Pons (tissue), 1 donor: ENCODE results near the gene XCR1.
A peak's percentile ranks its signal among the peaks of the same experiment; 100 is the strongest.

Experiments
- DNase-seq: peaks from one replicate; pipeline ENCODE4 v3.0.0-alpha.2; 2016; ENCODE audit warnings: low spot score

Gene XCR1

DNA sequence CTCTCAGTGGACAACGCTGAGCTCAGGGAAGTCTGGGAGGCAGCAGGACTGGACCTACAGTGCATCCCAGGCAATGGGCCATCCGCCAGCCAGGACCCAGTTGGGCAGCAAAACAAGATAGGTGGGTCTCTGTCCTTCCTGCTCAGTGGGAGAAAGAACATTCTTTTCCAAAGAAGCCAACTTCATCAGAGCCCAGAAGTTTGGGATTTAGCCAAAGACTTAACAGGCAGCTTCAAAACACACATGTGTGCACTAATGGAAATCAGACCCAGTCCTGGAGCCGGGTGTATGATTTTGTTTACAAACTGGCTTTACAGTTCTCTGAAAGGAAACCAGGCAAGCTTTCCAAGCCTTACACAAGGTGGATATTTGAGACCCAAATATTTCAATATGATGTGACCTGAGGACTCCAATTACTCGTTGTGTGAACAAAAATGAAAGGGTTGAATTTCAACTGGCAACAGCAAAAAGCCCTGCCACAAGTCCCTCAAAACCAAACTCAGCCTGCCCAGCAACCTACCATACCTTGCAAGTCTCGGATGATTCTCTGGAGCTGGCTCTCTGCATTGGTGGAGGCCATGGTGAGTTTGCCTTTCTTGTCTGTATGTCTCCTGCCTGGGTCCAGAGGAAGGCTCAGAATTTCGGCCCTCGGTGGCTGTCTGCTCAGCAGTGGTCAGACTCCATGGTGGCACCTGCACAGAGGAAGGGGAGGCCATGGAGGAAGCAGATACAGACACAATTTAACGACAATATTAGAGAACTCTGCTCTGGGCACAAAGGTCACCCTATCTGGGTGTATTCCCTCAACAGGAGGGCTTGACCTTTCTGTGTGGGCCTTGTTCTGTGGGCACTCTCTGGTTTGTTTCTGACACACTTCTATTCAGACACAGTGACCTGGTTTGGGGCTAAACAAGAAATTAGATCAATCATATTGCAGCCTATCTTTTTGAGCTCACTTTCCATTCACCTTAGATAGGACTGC lies 42.7 kb downstream of the XCR1 start:
- DNase-seq = no peak

DNA sequence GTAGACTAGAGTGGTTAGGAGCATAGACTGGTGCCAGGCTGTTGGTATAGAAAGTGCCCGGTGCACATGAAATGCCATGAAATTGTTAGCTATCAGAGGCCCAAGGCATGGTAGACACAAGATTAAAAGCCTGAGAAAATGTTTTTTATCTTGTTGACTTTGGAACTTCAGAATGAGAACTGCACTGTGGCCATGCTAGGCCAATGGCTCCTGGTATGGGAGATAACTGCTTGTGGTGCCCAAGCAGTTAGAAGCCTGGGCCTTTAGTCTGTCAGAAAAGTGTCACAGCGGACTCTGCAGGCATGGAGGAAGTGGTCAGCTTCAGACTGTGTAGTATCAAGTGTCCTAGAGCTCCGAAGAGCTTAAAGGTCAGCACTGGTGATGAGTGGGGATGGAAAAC lies 43.5 kb downstream of the XCR1 start:
- DNase-seq = no peak

DNA sequence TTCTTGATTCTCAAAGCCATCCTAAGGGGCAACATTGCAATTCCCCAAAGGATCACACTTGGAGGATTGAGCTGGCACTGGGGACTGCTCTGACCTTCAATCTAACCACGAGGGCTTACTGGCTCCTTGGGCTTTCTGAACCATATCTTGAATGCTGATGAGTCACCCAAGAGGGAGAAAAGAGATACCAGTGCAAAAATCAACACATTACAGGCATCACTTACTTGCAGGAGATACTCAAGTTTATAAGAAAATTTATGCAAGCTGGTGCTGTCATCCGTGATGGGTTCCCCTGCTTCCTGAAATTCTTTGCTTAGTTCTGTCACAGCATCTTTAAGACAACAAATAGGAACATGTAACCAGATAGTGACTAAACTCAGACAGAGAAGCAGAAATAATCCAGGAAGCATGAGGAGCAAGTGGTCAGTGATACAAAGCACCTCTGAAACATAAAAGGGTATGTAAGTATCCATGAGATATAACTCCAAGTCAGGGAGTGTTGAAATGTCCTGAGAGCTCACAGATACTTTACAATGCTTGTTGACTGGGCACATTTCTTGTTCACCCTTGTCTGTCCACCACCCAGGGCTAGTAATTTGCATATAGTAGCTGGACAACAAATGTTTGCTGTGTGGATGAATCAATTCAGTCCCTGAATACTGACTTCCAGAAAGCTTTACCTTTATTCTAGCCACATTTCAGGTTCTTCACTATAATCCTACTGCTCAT lies 45.8 kb downstream of the XCR1 start:
- DNase-seq = no peak

DNA sequence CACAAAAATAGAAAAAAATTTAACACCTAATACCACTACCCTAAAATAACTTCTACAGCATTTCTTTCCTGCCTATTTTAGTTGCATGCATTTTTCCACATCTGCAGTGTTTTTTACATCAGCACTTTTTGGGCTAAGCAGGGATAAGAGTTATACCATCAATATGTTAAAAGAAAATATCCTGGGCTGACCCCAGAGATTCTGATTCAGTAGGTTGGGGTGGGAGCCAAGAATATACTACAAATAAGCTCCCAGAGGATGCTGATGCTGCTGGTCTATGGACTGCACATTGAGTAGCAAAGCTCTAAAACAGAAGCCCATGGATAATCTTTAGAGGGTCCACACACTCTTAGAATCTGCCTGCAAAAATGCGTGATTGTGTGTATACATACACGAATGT lies 46.5 kb downstream of the XCR1 start:
- no peak for DNase-seq

DNA sequence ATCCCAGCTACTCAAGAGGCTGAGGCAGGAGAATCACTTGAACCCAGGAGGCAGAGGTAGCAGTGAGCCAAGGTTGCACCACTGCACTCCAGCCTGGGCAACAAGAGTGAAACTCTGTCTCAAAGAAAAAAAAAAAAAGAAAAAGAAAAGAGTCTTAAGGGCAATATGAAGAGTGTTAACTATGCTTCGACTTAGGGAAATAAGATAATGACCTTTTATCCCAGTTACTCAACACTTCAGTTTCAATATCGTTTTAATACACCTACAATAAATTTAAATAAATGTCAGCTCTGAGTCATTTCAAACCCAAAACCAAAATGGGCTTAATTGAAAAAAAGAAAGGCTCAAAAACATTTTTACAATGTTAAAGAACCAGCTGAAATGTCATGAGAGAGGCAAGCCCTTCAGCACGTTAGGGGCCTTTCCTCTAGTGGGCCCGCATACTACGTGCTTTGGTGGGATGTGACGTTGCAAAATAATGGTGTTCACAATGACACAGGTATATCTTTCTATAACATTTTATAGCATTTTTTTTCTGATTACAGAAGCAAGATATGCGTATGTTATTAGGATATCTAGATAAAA lies 47.0 kb downstream of the XCR1 start:
- DNase-seq = no peak

DNA sequence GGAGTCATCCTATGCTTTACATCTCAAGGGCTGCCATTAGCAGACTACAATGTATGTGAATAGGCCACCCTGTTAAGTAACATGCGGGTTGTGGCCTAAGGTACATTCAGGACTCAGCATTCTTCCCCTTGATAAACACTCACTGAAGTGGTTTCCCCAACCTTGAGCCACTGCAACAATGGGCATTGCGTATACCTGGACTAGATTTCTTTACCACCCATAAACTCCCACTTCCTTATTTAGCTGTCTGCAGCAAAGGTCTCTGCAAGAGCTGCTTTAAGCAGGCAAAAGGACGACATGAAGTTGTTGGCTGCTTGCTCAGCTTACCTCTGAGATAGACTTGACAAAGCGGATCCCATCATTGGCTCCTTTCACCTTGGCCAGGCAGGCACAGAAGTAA lies 47.9 kb downstream of the XCR1 start:
- no peak for DNase-seq

DNA sequence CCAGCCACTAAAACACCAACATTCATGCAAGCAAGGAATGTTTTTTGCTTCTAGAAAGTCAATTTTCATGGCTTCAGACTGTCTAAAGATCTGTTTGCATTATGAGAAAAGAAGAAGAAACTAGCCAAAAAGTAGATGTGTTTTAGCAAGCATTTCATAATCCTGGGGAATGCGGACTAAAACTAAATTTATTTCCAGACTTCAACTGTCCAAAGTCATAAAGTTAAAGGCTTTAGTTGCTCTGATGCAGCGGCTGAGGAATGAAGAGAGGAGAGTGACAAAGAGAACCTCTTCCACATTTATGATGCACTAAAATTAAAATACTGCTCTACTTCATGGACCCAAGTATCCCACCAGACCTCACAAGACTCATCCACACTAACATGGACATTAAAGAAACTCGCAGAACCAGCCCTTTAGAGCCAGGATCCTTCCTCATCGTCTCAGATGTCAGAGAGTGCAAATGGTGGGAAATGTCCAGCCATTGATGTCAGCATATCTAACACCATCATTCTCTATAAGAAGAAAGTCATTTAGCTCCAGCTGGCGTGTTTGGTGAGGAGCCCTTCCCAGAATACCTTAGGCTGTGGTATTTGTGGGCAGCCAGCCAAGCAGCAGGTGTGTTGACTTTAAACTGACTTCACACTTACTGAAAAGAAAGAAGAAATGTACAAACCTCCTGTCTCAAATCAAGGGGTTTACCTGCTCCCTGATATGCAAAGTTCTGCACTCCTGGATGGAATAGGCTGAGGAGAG lies 49.1 kb downstream of the XCR1 start:
- DNase-seq = no peak

DNA sequence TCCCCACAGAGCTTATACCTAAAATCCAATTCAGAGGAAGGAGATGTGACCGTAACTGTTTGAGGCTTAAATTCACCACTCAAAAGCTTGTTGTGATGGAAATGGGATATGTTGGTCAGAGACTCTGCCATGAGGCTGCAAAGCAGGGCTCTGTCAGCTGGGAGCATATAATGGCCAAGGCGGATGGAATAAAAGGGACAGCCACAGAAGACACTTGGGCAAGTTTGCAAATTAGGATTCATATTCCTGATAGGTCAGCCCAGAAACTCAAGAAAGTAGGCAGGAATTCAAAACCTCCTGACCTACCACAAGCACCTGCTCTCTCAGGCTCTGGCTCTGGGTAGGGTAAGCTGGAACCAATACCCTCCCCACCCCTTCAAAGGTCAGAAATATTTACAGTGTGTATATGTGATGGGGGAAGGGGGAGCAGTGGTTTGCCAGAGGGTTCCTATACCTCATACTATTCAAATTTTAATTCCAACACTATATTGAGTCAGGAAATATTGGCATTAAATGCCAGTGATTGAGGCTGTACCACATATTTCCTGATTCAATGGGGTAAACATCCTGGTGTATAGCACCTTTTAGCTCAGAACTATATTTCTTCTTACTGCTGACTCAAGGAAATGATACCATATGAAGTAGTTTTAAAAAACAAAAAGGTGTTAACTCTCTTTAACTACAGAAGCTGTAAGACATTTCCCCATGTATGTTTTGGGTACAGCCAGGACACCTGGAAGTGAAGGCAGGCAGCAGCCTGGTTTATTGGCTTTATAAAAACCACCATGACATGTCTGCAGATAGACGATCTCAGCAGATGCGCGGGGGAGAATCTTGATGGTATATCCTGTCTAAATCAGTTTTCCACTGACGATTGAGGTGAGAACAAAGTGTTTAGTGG lies 50.8 kb downstream of the XCR1 start:
- DNase-seq = no peak

DNA sequence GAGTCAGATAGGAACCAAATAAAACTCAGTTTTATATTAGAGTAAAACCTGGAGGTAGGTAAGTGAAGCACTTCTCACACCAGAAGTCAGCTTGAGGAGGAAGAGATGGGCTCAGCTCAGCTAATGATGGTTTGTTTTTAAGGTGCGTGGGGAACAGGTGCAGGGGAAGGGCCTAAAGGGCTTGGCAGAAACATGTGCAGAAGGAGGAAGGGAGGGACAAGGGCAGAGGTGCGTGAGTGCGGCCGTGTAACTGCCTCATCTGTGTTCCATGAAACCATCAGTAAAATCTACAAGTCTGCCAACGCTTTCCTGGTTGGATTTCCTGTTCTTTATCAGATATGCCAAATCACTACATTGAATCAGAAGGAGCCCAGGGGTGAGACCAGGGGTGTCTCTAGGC lies 51.6 kb downstream of the XCR1 start:
- no peak for DNase-seq

DNA sequence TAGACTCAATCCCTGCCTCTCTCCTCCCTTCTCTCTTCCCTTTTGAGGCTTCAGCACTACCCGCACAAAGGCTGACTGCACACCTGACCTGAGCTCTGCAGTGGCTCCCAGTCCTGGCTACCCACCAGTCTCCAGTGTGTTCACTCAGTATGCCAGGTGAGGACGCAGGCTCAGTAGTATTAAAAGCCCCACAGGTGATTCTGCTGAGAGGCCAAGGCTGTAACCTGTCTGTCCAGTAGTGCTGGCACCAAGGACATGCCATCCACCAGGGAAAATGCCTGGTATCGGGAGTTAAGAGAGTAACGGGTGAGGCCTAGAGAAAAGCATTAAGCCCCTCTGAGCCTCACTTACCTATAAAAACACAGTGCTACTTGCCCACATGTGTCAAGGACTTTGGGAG lies 52.6 kb downstream of the XCR1 start:
- no peak for DNase-seq

DNA sequence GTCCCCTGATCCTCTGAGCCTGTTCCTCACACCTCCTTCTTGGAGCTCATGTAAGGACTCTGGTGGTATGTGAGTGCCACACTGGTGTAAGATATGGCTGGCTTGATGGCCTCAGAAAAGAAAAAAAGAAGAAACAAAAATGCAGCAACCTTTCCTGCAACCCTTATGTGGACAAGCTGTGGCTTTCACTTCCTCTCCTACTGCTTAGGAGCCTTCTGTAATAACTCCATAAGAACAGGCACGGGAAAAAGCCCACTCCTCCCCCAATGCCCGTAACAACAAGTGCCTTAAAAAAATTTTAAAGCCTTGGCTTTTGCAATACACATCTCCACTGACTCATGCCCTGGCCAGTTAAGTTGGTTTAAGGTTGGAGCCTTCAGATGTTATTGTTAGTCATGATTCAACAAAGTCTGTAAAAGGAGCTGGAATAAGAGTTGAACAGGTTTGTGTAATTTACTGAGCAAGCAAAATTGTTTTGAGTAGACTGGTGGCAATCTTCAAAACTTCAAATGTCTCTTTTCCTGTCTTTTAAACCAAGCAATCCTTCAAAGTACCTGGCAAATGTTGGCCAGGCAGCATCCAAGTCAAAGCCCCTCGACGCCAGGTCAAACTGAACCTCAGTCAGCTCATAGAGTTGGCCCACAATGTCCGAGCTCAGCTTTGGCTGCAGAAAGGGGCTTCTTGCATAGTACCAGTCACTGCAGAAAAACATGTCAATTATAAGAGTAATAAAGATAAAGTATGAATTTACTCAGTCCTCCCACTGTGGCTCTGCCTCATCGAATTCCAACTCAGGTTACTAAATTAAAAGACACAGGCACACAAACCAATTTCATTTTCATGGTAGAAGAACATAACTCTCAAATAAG lies 54.5 kb downstream of the XCR1 start:
- peak; percentile 47 for DNase-seq

DNA sequence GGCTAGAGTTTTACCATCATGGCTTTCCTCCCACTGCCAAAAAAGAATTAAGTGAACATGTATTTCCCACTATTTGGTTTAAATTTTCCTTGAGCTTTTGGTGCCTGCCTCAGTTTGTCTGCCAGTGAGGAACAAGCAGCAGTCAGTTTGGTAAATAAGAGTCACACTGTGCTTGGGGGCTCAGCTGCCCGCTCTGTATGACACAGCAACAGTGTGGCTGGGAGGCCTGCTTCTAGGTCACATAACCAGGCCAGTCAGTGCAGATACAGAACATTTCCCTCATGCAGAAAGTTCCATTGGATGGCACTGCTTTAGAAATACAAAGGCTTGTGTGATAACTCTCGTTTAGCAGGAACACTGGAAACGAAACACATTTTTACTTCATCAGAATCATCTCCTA lies 57.3 kb downstream of the XCR1 start:
- no peak for DNase-seq

DNA sequence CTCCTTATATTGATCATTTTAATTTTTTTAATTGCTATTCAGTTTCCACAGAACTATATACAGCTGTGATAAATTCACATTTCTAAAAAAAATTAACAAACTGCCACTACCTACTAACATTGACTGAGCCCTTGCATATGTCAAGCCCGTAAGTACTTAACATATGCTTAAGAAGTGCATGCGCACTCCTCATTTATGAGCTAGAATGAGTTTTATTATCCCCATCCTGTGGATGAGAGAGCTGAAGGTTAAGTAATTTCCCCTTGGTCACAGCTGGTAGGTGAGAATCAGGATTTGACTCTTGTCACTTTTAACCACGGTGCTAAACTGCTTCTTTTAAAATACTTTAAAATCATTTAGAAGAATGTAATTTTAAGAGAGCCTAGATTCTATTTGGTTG lies 58.2 kb downstream of the XCR1 start:
- DNase-seq = no peak

DNA sequence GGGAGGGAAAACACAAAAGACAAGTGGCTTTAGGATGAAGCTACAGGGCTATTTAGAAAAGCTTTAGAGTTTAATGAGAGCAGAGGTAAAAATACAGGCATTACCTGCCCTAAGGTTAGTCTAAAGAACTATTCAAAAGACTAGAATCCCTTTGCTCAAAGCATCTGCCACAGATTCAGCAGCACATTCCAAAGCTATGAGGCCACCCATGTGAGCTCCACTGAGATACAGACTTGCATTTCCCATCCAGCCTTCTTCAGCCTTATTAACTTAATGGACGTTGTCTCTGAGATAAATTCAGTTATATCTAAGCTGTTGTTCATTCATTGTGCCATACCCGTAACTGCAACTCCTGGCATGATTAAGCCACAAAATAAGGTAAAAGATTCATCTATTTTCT lies 58.6 kb downstream of the XCR1 start:
- DNase-seq = no peak

DNA sequence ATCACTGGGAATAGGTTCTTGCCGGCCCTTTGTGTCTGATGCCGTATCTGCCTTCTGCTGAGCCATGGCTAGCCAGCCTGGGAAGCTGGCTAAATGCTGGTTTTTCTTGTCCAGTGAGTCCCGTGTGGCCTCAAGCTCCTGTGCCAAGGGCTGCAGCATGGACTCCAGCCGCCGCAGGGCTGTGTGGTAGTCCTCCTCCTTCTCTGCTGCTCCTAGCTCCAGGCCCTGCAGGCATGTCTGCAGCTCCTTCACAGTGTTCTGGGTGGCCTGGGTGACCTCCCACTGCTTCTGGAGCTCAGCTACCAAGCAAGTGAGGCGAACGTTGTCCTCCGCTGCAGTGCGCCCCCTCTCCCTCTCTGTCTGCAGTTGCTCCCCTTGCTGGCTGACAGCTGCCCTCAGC lies 59.1 kb downstream of the XCR1 start:
- no peak for DNase-seq

DNA sequence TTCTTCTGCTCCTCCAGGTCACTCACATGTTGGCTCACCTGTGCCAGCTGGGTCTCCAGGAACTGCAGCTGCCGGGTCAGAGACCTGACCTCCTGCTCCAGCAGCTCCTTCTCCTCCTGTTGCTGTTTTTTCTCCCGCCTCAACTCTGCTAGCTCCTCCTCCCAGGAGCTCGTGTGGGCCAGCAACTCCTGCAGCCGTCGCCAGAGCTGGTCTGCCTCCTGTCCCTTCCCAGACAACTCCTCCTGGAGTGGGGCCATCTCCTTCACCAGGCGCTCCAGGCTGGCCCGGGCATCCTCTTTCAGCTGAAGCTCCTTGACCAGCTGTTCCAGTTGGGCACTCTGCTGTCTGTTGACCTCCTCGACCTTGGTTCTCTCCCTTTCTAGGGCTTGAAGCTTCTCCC lies 59.6 kb downstream of the XCR1 start:
- DNase-seq = no peak
